Trophoblast cell (in vitro differentiated cells and primary cell): Measurements from ENCODE around the gene CTTN.

Source experiments
- DNase-seq, 2 donors: peaks; one replicate each; pipeline ENCODE4 v3.0.0-alpha.2; 2016
- H2AFZ ChIP-seq: 2 replicates; pipeline ENCODE4 v1.6.1; 2013; ENCODE audit warnings: low read length, moderate library complexity, mild to moderate bottlenecking; ENCODE audit not compliant: insufficient read depth, poor library complexity
- H2AK5ac ChIP-seq: 2 replicates; pipeline ENCODE4 v1.6.1; 2013; ENCODE audit warnings: mild to moderate bottlenecking, low read length
- H2BK120ac ChIP-seq: 2 replicates; pipeline ENCODE4 v1.6.1; 2013; ENCODE audit warnings: low read length, mild to moderate bottlenecking, moderate library complexity; ENCODE audit not compliant: insufficient read depth, poor library complexity
- H2BK12ac ChIP-seq: 2 replicates; pipeline ENCODE4 v1.6.1; 2013; ENCODE audit warnings: mild to moderate bottlenecking, low read length, moderate library complexity
- H2BK5ac ChIP-seq: 2 replicates; pipeline ENCODE4 v1.6.1; 2013; ENCODE audit warnings: low read length, low read depth, moderate library complexity, mild to moderate bottlenecking; ENCODE audit not compliant: poor library complexity
- H3K14ac ChIP-seq: 2 replicates; pipeline ENCODE4 v1.6.1; 2013; ENCODE audit warnings: mild to moderate bottlenecking, low read length
- H3K18ac ChIP-seq: 2 replicates; pipeline ENCODE4 v1.6.1; 2013; ENCODE audit warnings: mild to moderate bottlenecking, low read length
- H3K23ac ChIP-seq: 2 replicates; pipeline ENCODE4 v1.6.1; 2013; ENCODE audit warnings: low read length
- H3K27ac ChIP-seq: 2 replicates; pipeline ENCODE4 v1.5.1; 2013; ENCODE audit warnings: low read depth, mild to moderate bottlenecking, inconsistent platforms, low read length, moderate library complexity
- H3K27me3 ChIP-seq: 2 replicates; pipeline ENCODE4 v1.6.1; 2013; ENCODE audit warnings: inconsistent platforms, mild to moderate bottlenecking, low read length, moderate library complexity; ENCODE audit not compliant: insufficient read depth
- H3K36me3 ChIP-seq, 2 experiments: 1 replicate in 1 of 2; 2 replicates in 1 of 2; pipeline ENCODE4 v1.6.1; 2013; ENCODE audit warnings: low read length in 2 of 2, mild to moderate bottlenecking in 2 of 2, moderate library complexity in 1 of 2; ENCODE audit not compliant: insufficient read depth in 2 of 2, control insufficient read depth in 1 of 2
- H3K4ac ChIP-seq: 2 replicates; pipeline ENCODE4 v1.6.1; 2013; ENCODE audit warnings: low read depth, mild to moderate bottlenecking, low read length, moderate library complexity
- H3K4me1 ChIP-seq, 2 experiments: 1 replicate in 1 of 2; 2 replicates in 1 of 2; pipeline ENCODE4 v1.6.1; 2013; ENCODE audit warnings: low read length in 2 of 2, mild to moderate bottlenecking in 2 of 2, moderate library complexity in 1 of 2; ENCODE audit not compliant: insufficient read depth in 2 of 2, control insufficient read depth in 1 of 2
- H3K4me2 ChIP-seq: 2 replicates; pipeline ENCODE4 v1.6.1; 2013; ENCODE audit warnings: inconsistent platforms, mild to moderate bottlenecking, low read length, moderate library complexity
- H3K4me3 ChIP-seq: 2 replicates; pipeline ENCODE4 v1.5.1; 2013; ENCODE audit warnings: mild to moderate bottlenecking, low read depth, low read length, inconsistent platforms
- H3K79me1 ChIP-seq: one replicate; pipeline ENCODE4 v1.6.1; 2013; ENCODE audit warnings: low read length
- H3K79me2 ChIP-seq: 2 replicates; pipeline ENCODE4 v1.6.1; 2013; ENCODE audit warnings: low read length, mild to moderate bottlenecking; ENCODE audit not compliant: control insufficient read depth, insufficient read depth, poor library complexity
- H3K9ac ChIP-seq: 2 replicates; pipeline ENCODE4 v1.6.1; 2013; ENCODE audit warnings: mild to moderate bottlenecking, low read length
- H3K9me3 ChIP-seq: 2 replicates; pipeline ENCODE4 v1.6.1; 2013; ENCODE audit warnings: low read depth, mild to moderate bottlenecking, control low read depth, inconsistent platforms, low read length; ENCODE audit not compliant: insufficient read depth
- H4K12ac ChIP-seq: 2 replicates; pipeline ENCODE4 v1.6.1; 2013; ENCODE audit warnings: low read depth, mild to moderate bottlenecking, low read length, moderate library complexity
- H4K8ac ChIP-seq: 2 replicates; pipeline ENCODE4 v1.6.1; 2013; ENCODE audit warnings: low read depth, mild to moderate bottlenecking, low read length, moderate library complexity
- H4K91ac ChIP-seq: one replicate; pipeline ENCODE4 v1.6.1; 2013; ENCODE audit warnings: low read depth, mild to moderate bottlenecking, low read length, moderate library complexity
- WGBS: extraction: QIAGEN DNeasy Blood & Tissue Kit; methylation state at CpG from one replicate; pipeline ENCODE4 v1.1.7; 2013; ENCODE audit warnings: missing lambda C conversion rate; ENCODE audit not compliant: insufficient read length, insufficient coverage; ENCODE audit errors: extremely low coverage; 5-methylcytosine and 5-hydroxymethylcytosine counted together

Gene CTTN

DNA sequence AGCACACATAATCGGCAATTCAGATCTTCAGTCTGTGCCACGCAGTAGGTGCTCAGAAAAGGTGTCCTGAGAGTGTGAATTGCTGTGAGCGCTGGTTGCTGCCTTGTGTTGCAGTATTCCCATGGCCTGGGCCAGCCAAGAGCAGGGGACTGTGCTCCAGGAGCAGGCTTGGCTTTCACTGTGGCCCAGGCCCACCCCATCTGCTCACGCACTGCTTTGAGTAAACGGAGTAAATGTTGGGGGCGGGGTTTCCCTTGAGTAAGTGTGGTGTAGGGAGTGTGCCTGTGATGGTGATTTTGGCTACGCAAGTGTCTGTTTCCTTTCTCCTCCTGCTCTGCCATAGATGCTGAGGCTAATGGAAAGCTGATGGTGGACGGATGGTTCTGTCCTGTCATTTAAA is 2.3 kb downstream of the CTTN start:
- DNase-seq: no peak
- Histone ChIP-seq H3K14ac (no peak overlapping the region), H4K8ac (no peak overlapping the region), H4K12ac (no peak overlapping the region), H3K4me2 (peak overlapping the region; percentile 81), H3K79me1 (peaks cover 16% of the 10 kb centered on the region), H3K9me3 (no peaks in the 10 kb centered on the region), H4K91ac (no peak overlapping the region), H3K23ac (no peak overlapping the region), H2BK120ac (no peak overlapping the region), H3K36me3 (peaks cover 5 to 12% of the 10 kb centered on the region in 2 experiments), H2BK12ac (no peak overlapping the region), H3K4me3 (no peak overlapping the region), H3K4ac (peak overlapping the region; percentile 92), H2AK5ac (no peak overlapping the region), H3K18ac (no peak overlapping the region), H3K27ac (no peak overlapping the region), H3K79me2 (peaks cover 33% of the 10 kb centered on the region), H2AFZ (no peak overlapping the region), H2BK5ac (no peak overlapping the region), H3K4me1 (peaks cover 18 to 26% of the 10 kb centered on the region in 2 experiments), H3K9ac (no peak overlapping the region), H3K27me3 (no peaks in the 10 kb centered on the region)
- no CpG with 5 or more reads among the region's 8 CpGs for WGBS

DNA sequence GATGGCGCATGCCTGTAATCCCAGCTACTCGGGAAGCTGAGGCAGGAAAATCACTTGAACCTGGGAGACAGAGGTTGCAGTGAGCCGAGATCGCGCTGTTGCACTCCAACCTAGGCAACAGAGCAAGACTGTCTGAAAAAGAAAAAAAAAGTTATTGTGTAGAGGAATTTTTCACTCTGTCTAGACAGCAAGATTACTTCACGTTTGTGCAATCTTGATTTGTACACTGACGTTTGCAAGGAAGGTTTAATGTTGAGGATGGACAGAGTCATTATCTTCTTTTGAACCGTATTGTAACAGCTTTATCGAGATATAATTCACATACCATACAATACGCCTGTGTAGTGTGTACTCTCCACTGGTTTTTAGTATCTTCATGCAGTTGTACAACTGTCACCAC is 3.7 kb downstream of the CTTN start:
- no peak overlapping the region for H3K9ac ChIP-seq
- H2BK5ac ChIP-seq: no peak overlapping the region
- H3K36me3 ChIP-seq: peaks cover 12 to 19% of the 10 kb centered on the region in 2 experiments
- no peak overlapping the region for H3K4me3 ChIP-seq
- H3K4me1 ChIP-seq: peaks cover 18 to 26% of the 10 kb centered on the region in 2 experiments
- H2BK120ac ChIP-seq: no peak overlapping the region
- H3K9me3 ChIP-seq: no peaks in the 10 kb centered on the region
- DNase-seq: peak in 1 of 2 donors; percentile 41
- H2AK5ac ChIP-seq: no peak overlapping the region
- H3K27me3 ChIP-seq: no peaks in the 10 kb centered on the region
- H2AFZ ChIP-seq: no peak overlapping the region
- no peak overlapping the region for H3K14ac ChIP-seq
- peaks cover 33% of the 10 kb centered on the region for H3K79me2 ChIP-seq
- H3K27ac ChIP-seq: no peak overlapping the region
- no peak overlapping the region for H4K12ac ChIP-seq
- peak overlapping the region; percentile 65 for H3K4ac ChIP-seq
- H4K91ac ChIP-seq: no peak overlapping the region
- H3K79me1 ChIP-seq: peaks cover 16% of the 10 kb centered on the region
- H3K4me2 ChIP-seq: no peak overlapping the region
- no peak overlapping the region for H3K18ac ChIP-seq
- H4K8ac ChIP-seq: no peak overlapping the region
- no peak overlapping the region for H2BK12ac ChIP-seq
- H3K23ac ChIP-seq: no peak overlapping the region
- WGBS: no CpG with 5 or more reads among the region's 10 CpGs

DNA sequence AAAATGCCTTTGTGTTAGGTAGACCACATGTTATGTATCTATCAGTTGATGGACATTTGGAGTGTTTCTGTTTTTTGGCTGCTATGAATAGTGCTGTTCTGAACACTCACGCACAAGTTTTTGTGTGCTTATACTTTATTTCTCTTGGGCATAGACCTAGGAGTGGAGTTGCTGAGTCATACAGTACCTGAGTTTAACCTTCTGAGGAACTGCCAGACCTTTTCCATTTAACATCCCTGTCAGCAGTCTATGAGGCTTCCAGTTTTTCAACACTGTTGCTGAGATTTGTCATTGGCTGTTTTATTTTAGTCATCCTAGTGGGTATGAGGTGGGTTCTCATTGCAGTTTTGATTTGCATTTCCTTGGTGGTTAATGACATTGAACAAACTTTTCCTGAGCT is 4.4 kb downstream of the CTTN start:
- Histone ChIP-seq H3K9me3 (no peaks in the 10 kb centered on the region), H4K91ac (no peak overlapping the region), H3K4me3 (no peak overlapping the region), H3K23ac (no peak overlapping the region), H3K14ac (no peak overlapping the region), H3K4ac (peak overlapping the region; percentile 65), H4K12ac (no peak overlapping the region), H3K4me2 (no peak overlapping the region), H3K27me3 (no peaks in the 10 kb centered on the region), H3K79me2 (peaks cover 35% of the 10 kb centered on the region), H3K9ac (no peak overlapping the region), H3K79me1 (peaks cover 16% of the 10 kb centered on the region), H3K27ac (no peak overlapping the region), H2BK12ac (no peak overlapping the region), H2BK120ac (no peak overlapping the region), H2BK5ac (no peak overlapping the region), H2AK5ac (no peak overlapping the region), H4K8ac (no peak overlapping the region), H3K18ac (no peak overlapping the region), H3K36me3 (peaks cover 17 to 25% of the 10 kb centered on the region in 2 experiments), H3K4me1 (peaks cover 18 to 20% of the 10 kb centered on the region in 2 experiments), H2AFZ (no peak overlapping the region)
- WGBS: no CpG with 5 or more reads among the region's 1 CpG
- peak in 1 of 2 donors; percentile 8 for DNase-seq

DNA sequence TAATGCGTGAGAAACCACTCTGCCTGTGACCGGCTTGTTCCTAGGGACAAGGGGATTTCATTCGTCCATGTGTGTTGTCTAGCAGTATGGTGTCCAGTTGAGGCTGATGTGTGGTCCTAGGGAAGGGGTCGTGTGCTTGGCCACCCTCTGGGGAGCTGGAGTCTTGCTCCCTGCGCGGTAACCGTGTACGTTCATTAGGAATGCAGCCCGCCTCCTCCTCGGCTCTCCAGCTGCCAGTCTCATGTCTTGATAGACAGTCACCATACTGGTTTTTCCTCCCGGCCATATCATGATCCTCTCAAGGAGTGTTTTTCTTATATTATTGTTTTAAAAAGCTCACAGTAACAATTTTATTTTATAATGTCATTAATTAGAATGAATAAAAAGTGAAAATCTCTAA is 5.9 kb downstream of the CTTN start:
- Histone ChIP-seq H3K4me1 (peaks cover 18 to 20% of the 10 kb centered on the region in 2 experiments), H3K9me3 (no peaks in the 10 kb centered on the region)
- WGBS: no CpG with 5 or more reads among the region's 11 CpGs

More for the DNA sequence above, 5.9 kb downstream of the CTTN start:
- no peak overlapping the region for H2AFZ ChIP-seq
- no peak overlapping the region for H2BK5ac ChIP-seq
- DNase-seq: peak; percentile 48 to 65
- no peak overlapping the region for H3K4me2 ChIP-seq
- H3K27ac ChIP-seq: no peak overlapping the region
- peaks cover 23% of the 10 kb centered on the region for H3K79me2 ChIP-seq
- H3K27me3 ChIP-seq: no peaks in the 10 kb centered on the region
- H3K79me1 ChIP-seq: peaks cover 4% of the 10 kb centered on the region
- H3K18ac ChIP-seq: peak overlapping the region; percentile 45
- H4K8ac ChIP-seq: no peak overlapping the region
- peaks cover 29 to 37% of the 10 kb centered on the region in 2 experiments for H3K36me3 ChIP-seq
- no peak overlapping the region for H4K12ac ChIP-seq
- peak overlapping the region; percentile 60 for H3K4ac ChIP-seq
- H4K91ac ChIP-seq: no peak overlapping the region
- H3K4me3 ChIP-seq: no peak overlapping the region
- no peak overlapping the region for H2AK5ac ChIP-seq
- H2BK12ac ChIP-seq: no peak overlapping the region
- no peak overlapping the region for H3K14ac ChIP-seq
- H2BK120ac ChIP-seq: no peak overlapping the region
- H3K23ac ChIP-seq: no peak overlapping the region
- H3K9ac ChIP-seq: no peak overlapping the region
